K562 (cell line): ENCODE data around the gene RPP21. TPM values are rescaled to one million over a fixed set of nuclear protein-coding genes. Genes with fewer than 3 reads are reported as not detected.

Experiments
- ATF2 ChIP-seq: sonication (generic); formaldehyde crosslinking; IDR thresholded peaks from 2 replicates; pipeline ENCODE4 v1.8.1; 2022; ENCODE audit warnings: missing genetic modification reagents
- E4F1 ChIP-seq: fragments of 250-450 bp; sonication (Bioruptor Pico); IDR thresholded peaks from 2 replicates; pipeline ENCODE4 v1.5.0; 2021; ENCODE audit warnings: mild to moderate bottlenecking, borderline replicate concordance
- MYC ChIP-seq, 2 experiments: fragments of 250-450 bp in 1 of 2; sonication (Bioruptor Pico) in 1 of 2; IDR thresholded peaks; 2 replicates each; pipeline versions ENCODE4 v1.5.1 to v1.6.1; 2012 to 2021; ENCODE audit warnings: low read depth in 2 of 2, borderline replicate concordance in 1 of 2, improper control_type of control experiment in 1 of 2, low read length in 1 of 2, mild to moderate bottlenecking in 1 of 2, moderate library complexity in 1 of 2
- PCBP1 ChIP-seq: fragments of 200-400 bp; formaldehyde crosslinking; IDR thresholded peaks from 2 replicates; pipeline ENCODE4 v1.6.1; 2018; ENCODE audit warnings: mild to moderate bottlenecking, low read depth, low read length; ENCODE audit not compliant: poor library complexity, severe bottlenecking
- PHF8 ChIP-seq: fragments of 200-600 bp; sonication (generic); IDR thresholded peaks from 2 replicates; pipeline ENCODE4 v1.6.1; 2012; ENCODE audit warnings: mixed run types, mild to moderate bottlenecking, inconsistent platforms, low read length, moderate library complexity, borderline replicate concordance
- REST ChIP-seq, 2 experiments: fragments of 450-650 bp; formaldehyde crosslinking in 1 of 2; IDR thresholded peaks; 2 replicates each; pipeline versions ENCODE4 v1.4.0 to v1.6.1; 2014 to 2020; ENCODE audit warnings: mild to moderate bottlenecking in 2 of 2, borderline replicate concordance in 1 of 2, low read depth in 1 of 2
- RFX1 ChIP-seq: fragments of 450-650 bp; IDR thresholded peaks from 2 replicates; pipeline ENCODE4 v1.6.1; 2016; ENCODE audit warnings: mild to moderate bottlenecking, moderate library complexity
- SFPQ ChIP-seq: fragments of 200-400 bp; formaldehyde crosslinking; IDR thresholded peaks from 2 replicates; pipeline ENCODE4 v1.6.1; 2017; ENCODE audit warnings: mild to moderate bottlenecking, low read depth, low read length, moderate library complexity
- polyA plus RNA-seq, 8 experiments: library from polyadenylated mRNA; depleted of rRNA in 4 of 8; stranded (reverse) in 5 of 8; unstranded in 3 of 8; fragments of >200 nt; fragmentation: Nextera tagmentation in 2 of 8; fragmentation: Illumina TruSeq in 1 of 8; extraction: Ambion mirVana in 2 of 8; extraction: Trizol in 1 of 8; gene quantifications; 2 replicates each; pipeline versions ENCODE4 v1.2.1 to v1.2.3, GENCODE V29; 2011 to 2014; ENCODE audit warnings: inconsistent platforms in 1 of 8, missing spikeins in 1 of 8
- total RNA-seq, 7 experiments: library from RNA; depleted of rRNA in 6 of 7; stranded (reverse); fragments of >200 nt in 6 of 7; fragmentation: Illumina TruSeq in 2 of 7; extraction: Trizol in 2 of 7; gene quantifications; 2 replicates each; pipeline versions ENCODE4 v1.2.1 to v1.2.3, GENCODE V29; 2011 to 2021; ENCODE audit warnings: low replicate concordance in 1 of 7

RPP21 gene
- total and polyA plus RNA-seq, 9 of the 15 experiments (the other 6 are each of a cell fraction or from before 2014, with no cell fraction given), result 62.1 to 362 (median 166) TPM

GRCh38 chr6:30326526-30327231, 18.3 kb upstream of the RPP21 start, which contains the start of gene TRIM39 (continued):
- peak; percentile 97 for TF ChIP-seq PHF8
- TF ChIP-seq RFX1, result peak; percentile 91
- TF ChIP-seq ATF2 (CRISPR knock-in tag), result peak; percentile 35; the same call in 1 of the 2 replicates
- TF ChIP-seq PCBP1, result peak; percentile 97
- peak; percentile 80; the same call in 1 of the 2 replicates for TF ChIP-seq MYC (IDR thresholded peaks at IDR 0.05; ENCODE audit: low read depth, low read length)
- no peak for TF ChIP-seq MYC (CRISPR knock-in tag; IDR thresholded peaks at IDR 0.05; ENCODE audit: borderline replicate concordance, low read depth)
- no peak for TF ChIP-seq SFPQ
- peak; percentile 10 for TF ChIP-seq REST (IDR thresholded peaks at IDR 0.05; ENCODE audit: borderline replicate concordance)
- TF ChIP-seq REST (CRISPR knock-in tag; IDR thresholded peaks at IDR 0.05; ENCODE audit: low read depth), result no peak; the same call in 1 of the 2 replicates
- peak; percentile 59; the same call in 1 of the 2 replicates for TF ChIP-seq E4F1 (CRISPR knock-in tag)
